Ureter (tissue), 1 donor: ENCODE measurements around the gene NDUFV3. TPM values are rescaled to one million over a fixed set of nuclear protein-coding genes. Genes with fewer than 3 reads are reported as not detected.
A peak's percentile ranks its signal among the peaks of the same experiment; 100 is the strongest.
"Not testable (repeated sequence)": the region's sequence is repeated elsewhere in the genome, so short reads cannot be mapped to it uniquely, and the experiment has no call there.

Experiments used
- DNase-seq: peaks from one replicate; pipeline ENCODE4 v3.0.0-alpha.2; 2020; ENCODE audit warnings: low spot score
- total RNA-seq: library from RNA; stranded (reverse); gene quantifications from one replicate; pipeline ENCODE4 v1.2.4, GENCODE V29; 2023
- donor health status: DM: yes; HTN: yes; CAD: no.

The NDUFV3 gene
- total RNA-seq, 1 donor from 2014 or later = 33.9 TPM

DNA sequence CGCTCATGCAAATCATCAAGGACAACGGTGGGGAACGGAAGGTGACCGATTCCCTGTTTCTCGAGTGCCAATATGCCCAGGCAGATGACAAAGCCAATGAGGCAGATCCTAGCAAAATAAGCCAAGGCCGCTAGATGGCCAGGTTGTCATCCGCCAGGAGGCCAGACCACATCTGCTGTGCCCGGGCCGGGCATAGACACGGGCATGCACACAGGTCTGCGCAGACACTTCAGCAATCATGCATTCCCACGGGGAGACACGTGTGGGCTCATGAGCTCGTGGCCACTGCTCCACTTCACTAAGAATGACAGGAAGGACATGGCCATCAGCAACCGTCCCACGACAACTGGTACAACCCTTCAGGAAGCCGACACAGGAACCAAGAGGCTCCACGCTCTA is 37.2 kb upstream of the NDUFV3 start:
- DNase-seq = no peak

DNA sequence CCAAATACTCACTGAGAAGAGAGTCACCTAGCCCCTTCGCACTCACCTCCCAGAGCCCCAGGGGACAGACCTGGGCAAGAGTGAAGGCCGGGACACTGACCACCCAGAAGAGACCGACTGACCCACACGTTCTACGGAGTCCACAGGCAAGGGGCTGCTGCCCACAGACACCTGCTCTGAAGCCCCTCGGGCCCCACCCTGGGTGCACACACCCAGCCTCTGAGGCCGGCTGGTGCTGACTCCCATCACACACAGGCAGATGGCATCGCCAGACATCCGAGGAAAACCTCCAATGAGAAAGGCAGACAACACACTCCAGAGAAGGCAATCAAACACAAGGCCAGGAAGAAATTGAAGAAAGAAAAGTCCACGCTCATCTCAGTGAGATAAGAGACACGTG is 35.9 kb upstream of the NDUFV3 start:
- DNase-seq = no peak

DNA sequence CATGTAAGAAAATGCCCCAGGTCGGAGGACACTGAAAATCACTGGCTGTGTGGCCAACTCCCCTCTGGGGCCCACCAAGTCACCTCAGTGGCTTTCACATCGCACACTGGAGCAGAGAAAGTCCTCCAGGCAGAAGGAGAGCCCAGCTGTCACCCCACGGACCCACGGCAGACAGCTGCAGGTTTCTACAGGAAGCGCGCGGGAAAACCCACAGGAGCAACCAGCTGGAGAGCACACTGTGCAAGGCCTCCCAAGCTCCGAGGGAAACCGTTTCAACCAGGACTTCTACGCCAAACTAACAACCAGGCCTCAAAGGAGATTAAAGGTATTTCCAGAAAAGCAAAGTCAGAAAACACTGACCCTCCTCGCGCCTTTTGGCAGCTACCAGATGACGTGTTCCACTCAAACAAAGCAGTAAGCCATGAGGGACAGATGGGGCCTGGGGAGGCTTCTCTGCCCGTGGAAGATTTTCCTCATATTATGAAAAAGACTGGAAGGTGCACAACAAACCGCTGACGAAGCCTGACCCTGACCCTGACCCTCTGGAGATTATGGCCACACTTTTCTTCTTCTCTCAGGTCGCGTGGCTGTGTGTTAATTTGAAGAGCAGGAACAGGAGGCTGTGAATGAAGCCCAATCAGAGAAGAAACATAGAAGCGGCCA is 34.8 kb upstream of the NDUFV3 start:
- DNase-seq = no peak

DNA sequence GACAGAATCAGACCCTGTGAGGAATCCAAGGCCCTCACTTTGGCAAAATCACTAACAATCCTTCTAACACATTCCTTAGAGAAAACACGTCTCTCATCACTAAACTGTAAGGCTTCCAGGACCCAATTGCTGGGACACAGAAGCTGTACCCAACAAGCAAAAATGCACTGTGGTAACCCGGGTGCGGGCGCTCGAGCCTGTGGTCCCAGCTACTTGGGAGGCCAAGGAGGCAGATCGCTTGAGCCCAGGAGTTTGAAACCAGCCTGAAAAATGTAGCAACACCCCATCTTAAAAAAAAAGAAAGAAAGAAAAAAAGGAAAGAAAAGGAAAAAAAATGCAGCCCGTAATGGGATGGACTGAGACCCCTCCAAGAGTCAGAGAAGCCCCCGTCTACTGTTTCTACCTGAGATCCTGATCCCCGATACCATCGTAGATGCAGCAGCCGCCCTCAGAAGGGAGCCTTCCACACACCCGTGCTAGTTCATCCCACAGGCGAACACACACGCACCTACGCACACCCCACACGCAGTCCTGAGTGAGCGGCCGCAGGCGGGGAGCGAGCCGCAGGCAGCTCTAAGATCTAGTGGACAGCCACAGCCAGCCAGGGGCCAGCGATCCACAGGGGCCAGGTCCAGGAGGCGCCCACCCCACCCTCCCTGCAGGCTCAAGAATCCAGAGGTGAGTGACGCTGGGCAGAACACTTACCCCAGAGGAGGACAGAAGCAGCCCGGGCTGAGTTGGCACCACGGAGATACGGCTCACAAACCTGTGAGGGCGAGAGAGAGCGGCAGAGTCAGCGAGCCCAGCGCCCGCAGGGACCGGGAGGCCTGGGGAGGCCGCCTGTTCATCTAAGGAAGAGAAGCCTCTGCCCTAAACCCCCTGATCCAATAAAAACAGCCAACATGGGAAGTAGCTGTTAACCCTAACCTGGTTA is 33.9 kb upstream of the NDUFV3 start:
- no peak for DNase-seq

DNA sequence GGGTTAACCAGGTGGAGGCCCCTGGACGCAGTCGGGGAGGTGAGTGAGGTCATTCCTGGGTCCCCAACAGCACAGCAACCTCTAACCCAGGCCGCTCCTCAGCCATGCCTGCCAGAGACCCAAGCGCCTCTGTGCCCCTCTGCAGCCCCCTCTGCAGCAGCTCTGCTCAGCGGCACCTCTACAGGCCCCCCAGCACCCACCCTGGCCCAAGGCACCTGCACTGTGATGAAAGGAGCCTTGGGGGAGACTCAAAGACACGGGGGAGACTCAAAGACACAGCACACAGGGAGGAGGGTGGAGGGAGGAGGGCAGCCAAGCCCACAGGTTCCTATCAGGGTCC is 33.2 kb upstream of the NDUFV3 start:
- DNase-seq = no peak

DNA sequence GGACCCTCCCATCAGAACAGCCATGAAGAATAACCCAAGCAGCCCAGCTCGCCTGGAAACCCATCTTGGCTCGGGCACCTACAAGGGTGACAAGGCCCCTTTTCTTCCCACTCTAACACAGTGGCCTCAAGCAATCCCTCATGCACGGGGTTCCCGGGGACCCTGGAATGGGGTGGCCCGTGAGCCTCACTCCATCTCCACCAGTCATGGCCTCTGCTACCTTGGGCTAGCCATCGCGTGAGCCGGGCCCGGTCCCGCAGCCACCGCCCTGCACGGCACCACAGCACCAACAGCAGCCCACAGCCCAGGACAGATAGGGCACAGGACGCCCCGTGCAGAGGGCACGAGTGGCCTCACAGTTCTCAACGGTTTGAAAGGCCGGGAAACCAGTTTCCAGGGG is 32.8 kb upstream of the NDUFV3 start:
- DNase-seq = no peak

DNA sequence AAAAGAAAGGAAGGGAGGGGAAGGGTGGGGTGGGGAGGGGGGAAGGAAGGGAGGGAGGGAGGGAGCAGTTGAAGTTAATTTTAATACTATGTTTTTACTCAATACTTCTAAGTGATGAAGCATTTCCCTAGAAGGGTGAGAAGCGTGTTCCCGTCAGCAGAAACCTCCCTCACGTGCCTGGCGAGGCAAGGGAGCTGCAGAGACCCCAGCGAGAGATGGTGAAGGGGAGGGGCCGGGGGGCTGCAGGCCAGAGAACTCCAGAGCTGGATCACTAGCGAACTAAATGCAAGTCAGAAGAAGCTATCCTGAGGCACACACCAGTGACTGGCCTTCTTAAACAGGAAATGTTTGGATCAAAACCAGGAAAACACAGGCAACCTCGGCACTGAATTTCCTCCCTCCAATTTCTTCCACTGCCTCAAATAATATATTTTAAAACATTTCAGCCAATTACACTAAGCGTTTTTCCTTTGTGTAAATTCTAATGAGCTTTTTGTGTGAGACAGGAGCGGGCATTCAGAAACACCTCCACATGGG is 31.7 kb upstream of the NDUFV3 start:
- no peak for DNase-seq

DNA sequence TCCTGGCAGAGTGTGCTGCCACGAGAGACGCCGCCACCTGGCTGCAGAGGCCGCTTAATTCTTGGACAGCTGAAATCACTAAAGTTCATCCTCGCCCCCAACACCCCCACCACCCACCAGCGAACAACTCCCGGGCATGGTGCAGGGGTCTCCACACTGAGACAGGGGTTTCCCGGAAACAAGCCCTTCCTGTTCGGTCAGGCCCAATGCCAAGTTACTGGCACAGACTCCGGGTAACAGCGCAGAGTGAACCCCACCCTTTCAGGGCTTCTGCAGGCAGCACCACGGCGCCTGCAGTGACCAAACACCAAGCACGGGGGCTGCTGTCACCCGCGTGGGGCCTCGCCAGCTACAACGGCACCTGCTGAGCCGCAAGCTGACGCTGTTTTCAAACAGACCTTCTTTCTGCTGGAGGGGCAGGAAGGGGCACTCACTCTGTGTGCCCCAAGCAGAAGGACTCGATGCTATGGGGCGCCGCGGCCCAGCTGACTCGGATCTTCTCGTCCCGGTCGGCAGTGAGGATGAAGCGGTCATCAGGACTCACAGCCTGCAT is 31.2 kb upstream of the NDUFV3 start:
- DNase-seq = no peak

DNA sequence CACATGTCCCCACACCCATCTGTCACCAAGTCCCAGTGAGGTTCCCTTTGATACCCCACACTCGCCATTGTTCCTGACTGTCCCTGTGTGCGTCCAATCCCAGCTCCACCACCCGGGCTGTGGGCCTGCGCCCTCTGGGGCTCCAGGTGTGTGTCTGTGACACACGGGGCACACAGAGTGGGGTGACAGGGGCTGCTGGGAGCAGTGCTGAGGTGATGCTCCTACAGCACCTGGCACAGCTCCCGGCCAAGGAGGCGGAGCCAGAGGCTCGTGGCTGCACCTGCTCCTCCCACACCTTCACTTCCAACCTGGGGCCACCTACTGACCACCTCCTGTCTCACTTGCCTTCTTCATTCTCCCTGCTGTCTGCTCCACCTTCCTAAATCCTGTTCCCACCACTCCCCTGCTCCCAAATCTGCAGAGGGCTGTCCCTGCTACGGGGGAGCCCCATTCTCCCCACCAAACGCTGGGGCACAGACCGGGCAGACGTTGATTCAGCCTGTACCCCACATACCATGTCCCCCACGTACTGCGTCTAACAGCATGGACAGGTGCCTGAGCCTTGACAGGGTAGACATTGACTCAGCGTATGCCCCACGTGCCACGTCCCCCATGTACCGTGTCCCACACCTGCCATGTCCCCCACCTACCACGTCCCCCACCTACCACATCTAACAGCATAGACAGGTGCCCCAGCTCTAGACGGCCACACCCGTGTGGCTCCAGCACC is 30.2 kb upstream of the NDUFV3 start:
- DNase-seq = no peak

DNA sequence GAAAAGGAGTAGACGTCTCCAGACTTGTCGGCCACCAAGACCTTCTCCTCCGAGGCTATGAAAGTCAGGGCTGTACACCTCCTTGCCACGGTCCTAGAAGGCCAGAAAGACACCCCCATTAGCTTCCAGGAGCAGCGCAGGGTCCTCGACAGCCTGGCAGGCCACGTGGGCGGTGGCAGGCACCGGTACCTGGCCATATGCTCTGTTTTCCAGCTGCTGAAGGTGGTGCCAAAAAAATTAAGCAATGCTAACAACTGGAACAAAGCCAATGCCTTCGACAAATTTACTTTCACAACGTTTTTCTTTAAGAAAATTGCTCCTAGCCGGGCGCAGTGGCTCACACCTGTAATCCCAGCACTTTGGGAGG is 29.6 kb upstream of the NDUFV3 start:
- no peak for DNase-seq

DNA sequence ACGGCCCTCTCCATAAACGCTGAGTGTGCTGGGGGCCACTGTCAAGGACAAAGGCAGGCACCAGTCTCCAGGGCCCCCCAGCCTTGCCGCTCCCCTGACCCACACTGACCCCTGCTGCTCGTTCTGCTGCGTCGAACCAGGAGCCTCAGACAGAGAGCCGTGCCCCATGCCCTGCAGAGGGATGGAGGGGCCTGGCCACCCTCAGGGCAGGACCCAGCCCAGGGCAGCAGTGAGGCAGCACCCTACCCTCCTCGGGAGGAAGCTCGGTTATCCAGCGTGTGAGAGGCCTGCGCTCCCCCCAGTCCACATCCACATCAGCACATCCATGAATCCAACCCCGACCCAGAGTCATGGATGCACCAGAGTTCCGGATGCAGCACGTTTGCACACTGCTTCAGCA is 28.8 kb upstream of the NDUFV3 start:
- DNase-seq = no peak

DNA sequence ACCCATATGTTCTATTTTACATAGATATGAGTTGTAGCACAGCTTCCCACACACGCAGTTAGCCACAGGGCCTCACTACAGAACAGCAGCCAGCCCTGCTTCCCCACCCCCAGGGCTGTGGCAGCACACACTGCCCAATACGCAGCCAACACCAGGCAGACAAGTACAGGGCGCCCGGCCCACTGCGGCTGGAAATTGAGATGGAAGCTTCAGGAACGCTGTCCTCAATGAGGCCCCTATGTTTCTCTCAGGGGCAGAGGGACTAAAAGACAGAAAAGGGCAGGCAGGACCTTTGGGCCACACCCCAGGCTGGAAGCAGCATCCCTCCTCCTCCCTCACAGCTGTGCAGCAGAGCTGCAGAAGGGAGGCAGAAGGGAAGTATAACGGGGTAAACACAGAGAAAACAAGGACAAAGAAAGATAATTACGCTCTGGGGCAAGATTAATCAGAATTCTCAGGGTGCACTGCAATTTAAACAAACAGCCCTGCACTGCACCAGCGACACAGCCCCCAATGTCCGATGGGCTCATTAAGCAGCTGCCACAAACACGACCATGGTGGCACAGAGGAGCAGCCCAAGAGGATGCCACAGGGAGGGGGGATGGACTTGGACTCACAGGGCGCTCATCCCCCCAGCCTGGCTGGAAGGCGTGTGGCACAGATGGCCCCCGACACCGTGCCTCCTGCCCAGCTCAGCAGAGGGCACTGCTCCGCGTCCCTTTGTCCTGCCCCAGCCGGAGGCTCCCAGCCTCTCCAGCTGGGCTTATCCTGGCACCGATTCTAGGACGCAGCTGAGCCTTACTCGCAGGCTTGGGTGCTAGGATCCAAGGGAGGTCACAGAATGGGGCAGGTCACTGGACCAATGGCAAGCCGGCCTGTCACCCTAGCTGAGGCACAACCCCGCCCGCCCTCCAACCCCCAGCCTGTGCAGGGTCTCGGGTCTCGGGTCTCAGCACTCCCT is 28.0 kb upstream of the NDUFV3 start:
- no peak for DNase-seq

DNA sequence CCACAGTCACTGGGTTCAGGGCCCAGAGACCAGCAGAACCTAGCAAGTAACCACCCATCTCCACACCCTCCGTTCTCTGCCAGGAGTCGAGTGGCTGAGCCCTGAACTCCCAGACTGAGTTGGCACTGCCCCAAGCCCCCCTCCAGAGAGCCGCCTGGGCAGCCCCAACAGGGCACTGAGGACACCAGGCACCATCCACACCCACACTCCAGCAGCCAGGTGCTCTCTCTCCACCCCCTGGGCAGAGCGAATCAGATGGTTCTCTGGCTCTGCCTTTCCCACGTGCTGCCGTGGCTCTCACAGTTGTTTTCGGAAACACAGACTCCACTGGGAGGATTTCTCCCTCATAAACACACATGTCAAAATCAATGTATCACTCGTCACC is 27.3 kb upstream of the NDUFV3 start:
- DNase-seq = no peak

DNA sequence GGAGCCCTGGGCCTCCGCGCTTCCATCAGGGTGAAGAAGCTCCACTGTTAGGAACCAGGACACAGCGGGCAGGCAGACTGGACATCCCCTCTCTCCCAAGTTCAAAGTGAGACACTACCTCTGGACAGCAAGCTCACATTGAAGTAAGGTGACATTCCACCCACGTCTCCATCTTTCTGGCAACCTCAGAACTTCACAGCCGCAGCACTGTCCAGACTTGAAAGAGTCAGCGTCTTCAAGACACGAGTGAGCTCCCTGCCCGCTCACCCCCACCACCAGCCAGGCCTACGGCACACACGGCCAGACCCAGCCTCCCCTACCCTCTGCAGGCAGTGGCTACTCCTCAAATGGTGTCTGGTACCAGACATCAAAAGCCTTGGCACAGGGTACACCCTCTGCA is 24.9 kb upstream of the NDUFV3 start:
- no peak for DNase-seq

DNA sequence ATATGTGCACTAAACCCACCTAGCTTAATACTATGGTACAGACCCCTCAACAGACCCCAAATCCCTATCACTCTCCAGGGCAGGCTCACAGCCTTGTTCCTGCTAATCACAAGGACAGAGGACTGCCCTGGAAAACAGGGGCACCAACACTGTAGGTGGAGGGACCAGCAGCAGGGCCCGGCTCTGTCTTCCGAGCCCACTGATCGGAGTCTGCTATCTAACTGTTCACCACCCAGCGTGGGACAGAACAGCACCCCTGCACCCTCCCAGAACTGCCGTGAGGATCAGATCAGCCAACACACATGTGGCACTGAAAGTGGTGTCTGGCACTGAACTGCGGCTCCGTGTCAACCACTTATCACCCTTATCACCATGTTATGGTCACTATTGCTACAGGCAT is 20.0 kb upstream of the NDUFV3 start:
- no peak for DNase-seq

DNA sequence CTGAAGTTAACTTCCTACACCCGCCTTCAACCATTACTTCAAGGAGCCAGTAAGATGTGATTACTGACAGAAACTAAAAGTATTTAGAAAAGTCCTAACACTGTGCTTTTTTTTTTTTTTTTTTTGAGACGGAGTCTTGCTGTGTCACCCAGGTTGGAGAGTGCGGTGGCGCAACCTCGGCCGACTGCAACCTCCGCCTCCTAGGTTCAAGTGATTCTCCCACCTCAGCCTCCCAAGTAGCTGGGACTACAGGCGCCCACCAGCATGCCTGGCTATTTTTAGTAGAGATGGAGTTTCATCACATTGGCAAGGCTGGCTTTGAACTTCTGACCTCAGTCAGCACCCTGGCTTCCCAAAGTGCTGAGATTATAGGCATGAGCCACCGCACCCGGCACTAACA is 17.3 kb upstream of the NDUFV3 start:
- not testable (repeated sequence) for DNase-seq

DNA sequence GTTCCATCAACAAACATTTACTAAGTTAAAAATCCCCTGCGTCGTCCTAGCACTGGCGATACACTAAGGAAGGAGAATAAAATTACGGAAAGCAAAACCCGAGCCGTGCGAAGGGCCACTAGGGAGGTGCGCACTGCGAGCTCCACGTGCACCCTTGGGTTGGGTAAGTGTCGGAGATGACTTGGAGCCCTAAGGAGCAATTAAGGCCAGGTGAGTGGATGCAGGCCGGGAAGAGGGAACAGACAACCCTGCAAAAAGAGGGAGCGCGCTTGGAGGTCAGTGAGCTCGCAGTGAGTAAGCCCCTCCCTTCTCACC is 14.5 kb upstream of the NDUFV3 start:
- no peak for DNase-seq

DNA sequence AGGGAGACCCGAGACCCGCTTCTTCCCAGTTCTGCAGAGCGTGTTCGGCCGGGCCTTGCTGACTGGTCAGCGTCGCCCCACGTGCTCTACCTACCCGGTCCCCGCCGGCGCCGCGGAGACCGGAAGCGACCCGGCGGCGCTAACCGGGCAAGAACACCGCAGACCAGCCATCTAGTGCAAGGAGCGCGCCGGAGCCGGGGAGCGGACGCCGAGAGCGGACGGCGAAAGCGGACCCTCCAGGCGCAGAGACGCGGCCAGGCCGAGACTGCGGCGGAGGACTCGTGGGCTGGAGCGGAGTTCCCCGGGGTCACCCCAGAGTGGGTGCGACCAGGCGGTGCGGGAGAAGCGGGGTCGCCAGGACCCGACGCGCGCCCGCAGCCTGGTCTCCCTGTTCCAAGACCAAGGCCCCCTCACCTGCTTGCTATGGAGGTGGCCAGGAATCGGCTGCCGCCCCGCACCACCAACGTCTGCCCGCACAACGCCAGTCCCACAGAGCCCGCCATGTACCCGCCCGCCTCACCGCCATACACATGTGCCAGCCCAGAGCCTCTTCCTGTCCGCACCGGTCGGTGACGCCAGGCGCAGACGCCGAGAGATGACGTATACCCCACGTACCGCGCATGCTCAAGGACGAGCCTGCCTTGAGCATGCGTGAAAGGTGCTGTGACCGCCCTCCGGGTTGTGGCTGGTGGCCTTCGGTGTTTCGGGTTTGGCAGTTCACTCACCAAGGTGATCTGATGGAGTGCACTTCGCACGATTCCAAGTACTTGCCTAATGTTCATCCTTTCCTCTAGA is 13.9 kb upstream of the NDUFV3 start, which contains the start of gene WDR4:
Gene WDR4 (minus strand): TSS at position 547 of the 795 bp plus-strand sequence. CDS start 44 bp downstream, at position 503.
- DNase-seq = peak; percentile 99

DNA sequence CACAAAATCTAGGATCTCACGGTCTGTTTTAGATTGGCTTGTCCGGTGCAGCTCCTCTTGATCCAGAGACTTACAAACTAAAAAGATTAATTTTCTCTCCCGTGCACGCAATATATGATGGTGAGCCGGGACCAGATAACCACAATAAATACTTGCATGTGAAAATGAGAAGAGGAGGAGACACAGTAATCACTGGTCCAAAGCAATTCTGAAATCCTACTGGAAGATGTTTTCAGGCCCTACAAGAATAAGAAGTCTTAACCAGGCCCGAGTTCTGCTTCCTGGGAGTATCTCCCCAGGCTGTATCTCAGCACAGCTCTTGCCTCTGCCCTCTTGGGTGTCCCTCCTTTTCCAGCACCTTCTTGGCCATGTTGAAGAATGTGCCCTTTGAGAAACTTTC is 12.8 kb upstream of the NDUFV3 start:
- no peak for DNase-seq

DNA sequence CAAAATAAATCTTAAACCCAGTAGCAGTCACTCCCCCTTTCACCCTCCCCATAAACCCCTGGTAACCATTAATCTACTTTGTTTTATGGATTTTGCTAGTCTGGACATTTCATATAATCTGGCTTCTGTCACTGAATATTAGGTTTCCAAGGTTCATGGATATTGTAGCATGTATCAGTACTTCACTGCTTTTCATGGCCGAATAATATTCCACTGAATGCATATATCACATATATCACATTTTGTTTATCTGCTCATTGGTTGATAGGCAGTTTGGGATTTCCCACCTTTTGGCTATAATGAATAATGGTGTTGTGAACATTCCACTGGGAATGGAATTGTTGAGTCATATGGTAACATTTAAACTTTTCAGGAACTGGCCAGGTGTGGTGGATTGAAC is 9.2 kb upstream of the NDUFV3 start:
- no peak for DNase-seq
